H1 (cell line): ENCODE data around the gene CORIN. TPM values are rescaled to one million over a fixed set of nuclear protein-coding genes. Genes with fewer than 3 reads are reported as not detected.

Source experiments
- CTCF ChIA-PET: fragments of 300-600 bp; sonication (Branson Sonifier 250); formaldehyde crosslinking; loops from one replicate; lab custom pipeline; 2021; ENCODE audit not compliant: partially characterized antibody; lab: Charles Lee
- POLR2A ChIA-PET: fragments of 300-600 bp; sonication (Branson Sonifier 250); formaldehyde crosslinking; loops from one replicate; lab custom pipeline; 2021; ENCODE audit warnings: inconsistent platforms; ENCODE audit not compliant: partially characterized antibody; lab: Charles Lee
- DNase-seq, 2 experiments: peaks; one replicate each; pipeline versions ENCODE4 v3.0.0 to v3.0.0-alpha.2; 2010 to 2022; ENCODE audit warnings: low spot score in 2 of 2, low read depth in 1 of 2, mixed read lengths in 1 of 2
- FAIRE-seq: peaks from 2 replicates; lab custom pipeline; 2011; peaks lifted over from hg19 to GRCh38; lab: Jason Lieb, UNC
- H2AFZ ChIP-seq: 2 replicates; pipeline ENCODE4 v1.8.1; 2012; ENCODE audit warnings: low read length, inconsistent platforms
- H2AK5ac ChIP-seq: 2 replicates; pipeline ENCODE4 v1.6.1; 2013; ENCODE audit warnings: low read depth, low read length
- H2BK120ac ChIP-seq: replicated peaks from 2 replicates; pipeline ENCODE3; 2013; ENCODE audit warnings: low read depth, low read length, inconsistent platforms
- H2BK12ac ChIP-seq: 2 replicates; pipeline ENCODE4 v1.6.1; 2013; ENCODE audit warnings: low read depth, low read length
- H2BK15ac ChIP-seq: 2 replicates; pipeline ENCODE4 v1.6.1; 2013; ENCODE audit warnings: low read length
- H2BK20ac ChIP-seq: 2 replicates; pipeline ENCODE4 v1.6.1; 2013; ENCODE audit warnings: low read length
- H2BK5ac ChIP-seq: 2 replicates; pipeline ENCODE4 v1.6.1; 2013; ENCODE audit warnings: low read depth, low read length
- H3K14ac ChIP-seq: 2 replicates; pipeline ENCODE4 v1.6.1; 2013; ENCODE audit warnings: inconsistent platforms; ENCODE audit not compliant: insufficient read length
- H3K18ac ChIP-seq: 2 replicates; pipeline ENCODE4 v1.6.1; 2013; ENCODE audit warnings: low read length; ENCODE audit errors: extremely low read depth
- H3K23ac ChIP-seq: 2 replicates; pipeline ENCODE4 v1.6.1; 2013; ENCODE audit warnings: inconsistent platforms; ENCODE audit not compliant: insufficient read length
- H3K23me2 ChIP-seq: 2 replicates; pipeline ENCODE4 v1.6.1; 2013; ENCODE audit warnings: low read depth, low read length
- H3K27ac ChIP-seq: 2 replicates; pipeline ENCODE4 v1.6.1; 2011; ENCODE audit warnings: low read depth, low read length, inconsistent platforms
- H3K27me3 ChIP-seq, 4 experiments: replicated peaks in 1 of 4; 1 replicate in 1 of 4; 2 replicates in 3 of 4; pipeline versions ENCODE4 v1.6.1 to v1.8.1; 2011 to 2013; ENCODE audit warnings: low read length in 3 of 4, mild to moderate bottlenecking in 3 of 4, inconsistent platforms in 2 of 4, mixed read lengths in 2 of 4, moderate library complexity in 1 of 4; ENCODE audit not compliant: control insufficient read depth in 3 of 4, insufficient read depth in 3 of 4; ENCODE audit errors: extremely low read depth in 1 of 4
- H3K36me3 ChIP-seq, 4 experiments: 2 replicates each; pipeline versions ENCODE4 v1.6.1 to v1.8.1; 2011 to 2013; ENCODE audit warnings: mild to moderate bottlenecking in 4 of 4, low read length in 3 of 4, moderate library complexity in 2 of 4, control low read depth in 1 of 4, inconsistent platforms in 1 of 4; ENCODE audit not compliant: insufficient read depth in 4 of 4, control insufficient read depth in 2 of 4
- H3K4ac ChIP-seq: replicated peaks from 2 replicates; pipeline ENCODE3; 2013; ENCODE audit warnings: low read length, low read depth, mixed read lengths, inconsistent platforms; ENCODE audit not compliant: insufficient read length
- H3K4me1 ChIP-seq, 4 experiments: replicated peaks in 1 of 4; 1 replicate in 1 of 4; 2 replicates in 3 of 4; pipeline versions ENCODE4 v1.6.1 to v1.8.1; 2011 to 2013; ENCODE audit warnings: low read length in 3 of 4, inconsistent platforms in 2 of 4, mixed read lengths in 1 of 4; ENCODE audit not compliant: insufficient read depth in 4 of 4, control insufficient read depth in 3 of 4
- H3K4me2 ChIP-seq, 2 experiments: 2 replicates each; pipeline versions ENCODE4 v1.6.1 to v1.8.1; 2011 to 2013; ENCODE audit warnings: low read depth in 2 of 2, low read length in 2 of 2, control low read depth in 1 of 2, inconsistent platforms in 1 of 2, mild to moderate bottlenecking in 1 of 2; ENCODE audit not compliant: insufficient read depth in 1 of 2
- H3K4me3 ChIP-seq, 4 experiments: fragments of 200-600, 300-600 bp in 1 of 4; sonication (generic), shearing (Covaris generic), sonication (Bioruptor Twin) in 1 of 4; 2 replicates each; pipeline versions ENCODE4 v1.5.1 to v1.8.1; 2011 to 2016; ENCODE audit warnings: low read length in 4 of 4, low read depth in 3 of 4, control low read depth in 2 of 4, inconsistent platforms in 2 of 4, mild to moderate bottlenecking in 2 of 4, mixed read lengths in 1 of 4, moderate library complexity in 1 of 4; ENCODE audit not compliant: insufficient read depth in 2 of 4; ENCODE audit errors: extremely low read depth in 1 of 4
- H3K56ac ChIP-seq: replicated peaks from 2 replicates; pipeline ENCODE3; 2013; ENCODE audit warnings: low read depth, mild to moderate bottlenecking, mixed read lengths, low read length, inconsistent platforms; ENCODE audit not compliant: insufficient read length
- H3K79me1 ChIP-seq: 2 replicates; pipeline ENCODE4 v1.6.1; 2013; ENCODE audit warnings: low read depth, low read length, control low read depth
- H3K79me2 ChIP-seq, 2 experiments: 2 replicates each; pipeline versions ENCODE4 v1.6.1 to v1.8.1; 2012 to 2013; ENCODE audit warnings: low read length in 2 of 2, mild to moderate bottlenecking in 2 of 2, inconsistent platforms in 1 of 2; ENCODE audit not compliant: insufficient read depth in 2 of 2, control insufficient read depth in 1 of 2
- H3K9ac ChIP-seq, 4 experiments: replicated peaks in 1 of 4; 1 replicate in 1 of 4; 2 replicates in 3 of 4; pipeline versions ENCODE4 v1.6.1 to v1.8.1; 2011 to 2013; ENCODE audit warnings: low read depth in 3 of 4, low read length in 3 of 4, control low read depth in 2 of 4, mild to moderate bottlenecking in 2 of 4, moderate library complexity in 2 of 4, inconsistent platforms in 1 of 4; ENCODE audit errors: extremely low read depth in 1 of 4
- H3K9me3 ChIP-seq, 2 experiments: 2 replicates each; pipeline versions ENCODE4 v1.6.1 to v1.8.1; 2012 to 2013; ENCODE audit warnings: mild to moderate bottlenecking in 2 of 2, moderate library complexity in 2 of 2, control low read depth in 1 of 2, inconsistent platforms in 1 of 2, low read depth in 1 of 2, low read length in 1 of 2, mixed read lengths in 1 of 2; ENCODE audit not compliant: insufficient read depth in 2 of 2
- H4K20me1 ChIP-seq, 2 experiments: replicated peaks in 1 of 2; 2 replicates each; pipeline versions ENCODE3 to v1.8.1; 2011 to 2013; ENCODE audit warnings: inconsistent platforms in 2 of 2, low read length in 2 of 2, mild to moderate bottlenecking in 1 of 2; ENCODE audit not compliant: insufficient read depth in 2 of 2, control insufficient read depth in 1 of 2
- H4K5ac ChIP-seq: 2 replicates; pipeline ENCODE4 v1.6.1; 2013; ENCODE audit warnings: low read length, low read depth, mixed read lengths, inconsistent platforms; ENCODE audit not compliant: insufficient read length
- H4K8ac ChIP-seq: 2 replicates; pipeline ENCODE4 v1.8.0; 2013; ENCODE audit warnings: mild to moderate bottlenecking, moderate library complexity, low read length, inconsistent platforms; ENCODE audit not compliant: insufficient read depth; ENCODE audit errors: extremely low read depth
- H4K91ac ChIP-seq: replicated peaks from 2 replicates; pipeline ENCODE3; 2013; ENCODE audit warnings: low read length, mixed read lengths, inconsistent platforms; ENCODE audit not compliant: insufficient read length
- ASH2L ChIP-seq: fragments of 200-600, 300-600 bp; sonication (generic); IDR thresholded peaks from one replicate; pipeline ENCODE4 v1.7.1; 2017; ENCODE audit warnings: low read length
- ATF3 ChIP-seq: IDR thresholded peaks from 2 replicates; pipeline ENCODE4 v1.6.1; 2011; ENCODE audit warnings: low read depth, mild to moderate bottlenecking, low read length; ENCODE audit not compliant: insufficient read depth
- CEBPB ChIP-seq: IDR thresholded peaks from 2 replicates; pipeline ENCODE4 v1.6.1; 2012; ENCODE audit warnings: low read depth, low read length
- CHD2 ChIP-seq: IDR thresholded peaks from 2 replicates; pipeline ENCODE4 v1.6.1; 2012; ENCODE audit warnings: low read length, improper control_type of control experiment
- CTCF ChIP-seq, 3 experiments: IDR thresholded peaks; 1 replicate in 2 of 3; 2 replicates in 1 of 3; pipeline versions ENCODE4 v1.5.1 to v1.6.1; 2011; ENCODE audit warnings: low read length in 3 of 3, mild to moderate bottlenecking in 3 of 3, inconsistent platforms in 2 of 3, low read depth in 1 of 3, moderate library complexity in 1 of 3; ENCODE audit not compliant: insufficient read depth in 1 of 3; ENCODE audit errors: control extremely low read depth in 1 of 3
- JUN ChIP-seq: IDR thresholded peaks from 2 replicates; pipeline ENCODE4 v1.6.1; 2011; ENCODE audit warnings: low read depth, mild to moderate bottlenecking, improper control_type of control experiment, low read length
- JUND ChIP-seq: IDR thresholded peaks from 2 replicates; pipeline ENCODE4 v1.6.1; 2011; ENCODE audit warnings: mild to moderate bottlenecking, improper control_type of control experiment, low read length
- KDM5A ChIP-seq: fragments of 200-600 bp; IDR thresholded peaks from 2 replicates; pipeline ENCODE4 v1.7.1; 2012; ENCODE audit warnings: mild to moderate bottlenecking, low read length, inconsistent platforms, mixed read lengths
- NRF1 ChIP-seq: IDR thresholded peaks from 2 replicates; pipeline ENCODE4 v1.6.1; 2011; ENCODE audit warnings: mild to moderate bottlenecking, low read depth, low read length, improper control_type of control experiment
- RFX5 ChIP-seq: IDR thresholded peaks from 2 replicates; pipeline ENCODE4 v1.6.1; 2011; ENCODE audit warnings: low read depth, low read length, improper control_type of control experiment, borderline replicate concordance
- SIRT6 ChIP-seq: IDR thresholded peaks from one replicate; pipeline ENCODE4 v1.7.1; 2012; ENCODE audit warnings: low read length, inconsistent platforms
- SRF ChIP-seq: IDR thresholded peaks from 2 replicates; pipeline ENCODE4 v1.6.1; 2011; ENCODE audit warnings: mild to moderate bottlenecking, low read depth, low read length, moderate library complexity
- TBP ChIP-seq: IDR thresholded peaks from 2 replicates; pipeline ENCODE4 v1.6.1; 2011; ENCODE audit warnings: low read depth, low read length, improper control_type of control experiment
- WGBS, 2 experiments: shearing (Covaris generic) in 1 of 2; methylation state at CpG; one replicate each; pipeline versions ENCODE4 v1.1.6 to v1.1.7; 2013 to 2015; ENCODE audit warnings: low lambda C conversion rate in 2 of 2, mixed read lengths in 2 of 2, inconsistent platforms in 1 of 2, low coverage in 1 of 2, missing lambda C conversion rate in 1 of 2; ENCODE audit not compliant: insufficient replicate concordance in 2 of 2, insufficient coverage in 1 of 2, insufficient read length in 1 of 2; ENCODE audit errors: extremely low coverage in 1 of 2, missing lambda C conversion rate in 1 of 2; 5-methylcytosine and 5-hydroxymethylcytosine counted together
- polyA plus RNA-seq, 7 experiments: library from polyadenylated mRNA; depleted of rRNA in 3 of 7; stranded (reverse) in 5 of 7; unstranded in 2 of 7; fragments of >200 nt in 5 of 7; fragments of 200-250 nt in 2 of 7; gene quantifications; 1 replicate in 5 of 7; 2 replicates in 1 of 7; 4 replicates in 1 of 7; pipeline versions ENCODE4 v1.2.1 to v1.2.3, GENCODE V29; 2011 to 2013; ENCODE audit warnings: missing spikeins in 2 of 7, mixed read lengths in 2 of 7
- total RNA-seq: library from RNA; stranded (reverse); fragmentation: NEBNext Ultra II Directional; extraction: Animal tissue kit (Norgen Biotek cat#: 25700); gene quantifications from 2 replicates; pipeline ENCODE4 v1.2.1, GENCODE V29; 2021

CORIN gene
- total and polyA plus RNA-seq, 2 of the 8 experiments (the other 6 are each of a cell fraction or from before 2014, with no cell fraction given): 0.09 to 0.32 TPM

- H3K23me2 ChIP-seq: no peaks in the 10 kb centered on the region
- H3K79me1 ChIP-seq: no peaks in the 10 kb centered on the region
- no peaks in the 10 kb centered on the region for H3K79me2 ChIP-seq
- H3K9ac ChIP-seq: no peak overlapping the region
- WGBS, 2 experiments: 93% methylated on average over 2 of the region's 2 CpGs; no CpG with 5 or more reads in 1 of the 2 experiments
- ChIA-PET CTCF (interaction anchor here (1.0 kb wide), 1 partner anchor 77 kb away, joined by 3 read pairs; no protein-coding TSS in a partner anchor), POLR2A (no interaction called here)
- no peak overlapping the region for H3K4me3 ChIP-seq
- no peak overlapping the region for H3K23ac ChIP-seq
- H2BK15ac ChIP-seq: no peak overlapping the region
- no peak overlapping the region for H2BK120ac ChIP-seq
- no peak overlapping the region for H2BK12ac ChIP-seq
- H3K36me3 ChIP-seq: no peaks in the 10 kb centered on the region
- no peak overlapping the region for H3K14ac ChIP-seq
- H3K27me3 ChIP-seq: peaks cover 0 to 1% (median 0%) of the 10 kb centered on the region in 4 experiments; a peak in 1 of 7 replicates
- no peak overlapping the region for H2BK20ac ChIP-seq
- H4K8ac ChIP-seq: no peak overlapping the region
- H4K5ac ChIP-seq: no peak overlapping the region
- no peak overlapping the region for H3K4ac ChIP-seq
- no peak overlapping the region for H3K18ac ChIP-seq
- no peaks in the 10 kb centered on the region for H3K9me3 ChIP-seq
- FAIRE-seq (no peak), DNase-seq (no peak)
- no peak overlapping the region for H3K56ac ChIP-seq
- no peak overlapping the region for H3K4me2 ChIP-seq
- no peaks in the 10 kb centered on the region for H4K20me1 ChIP-seq
- H2AFZ ChIP-seq: no peak overlapping the region
- no peak overlapping the region for H2BK5ac ChIP-seq
- no peak overlapping the region for H2AK5ac ChIP-seq
- H3K4me1 ChIP-seq: no peaks in the 10 kb centered on the region
- no peak overlapping the region for H4K91ac ChIP-seq
- H3K27ac ChIP-seq: no peak overlapping the region
- TF ChIP-seq NRF1 (no peak), CHD2 (no peak), RFX5 (no peak), ASH2L (no peak), SRF (no peak), ATF3 (no peak), KDM5A (no peak), JUN (no peak), CEBPB (no peak), CTCF (IDR thresholded peaks at IDR 0.05; ENCODE audit: control extremely low read depth in 1 of 3, insufficient read depth in 1 of 3, low read depth in 1 of 3, low read length in 3 of 3) (no peak), JUND (no peak), TBP (no peak), SIRT6 (no peak)
These were observed 49.7 kb downstream of the CORIN start for GRCh38 chr4:47788126-47788525.
